Measurements from ENCODE around the gene OVOL2. TPM values are rescaled to one million over a fixed set of nuclear protein-coding genes. Genes with fewer than 3 reads are reported as not detected.

The OVOL2 gene
- total and polyA plus RNA-seq, 4 donors = 2.7 to 11.2 (median 7.2) TPM

DNA sequence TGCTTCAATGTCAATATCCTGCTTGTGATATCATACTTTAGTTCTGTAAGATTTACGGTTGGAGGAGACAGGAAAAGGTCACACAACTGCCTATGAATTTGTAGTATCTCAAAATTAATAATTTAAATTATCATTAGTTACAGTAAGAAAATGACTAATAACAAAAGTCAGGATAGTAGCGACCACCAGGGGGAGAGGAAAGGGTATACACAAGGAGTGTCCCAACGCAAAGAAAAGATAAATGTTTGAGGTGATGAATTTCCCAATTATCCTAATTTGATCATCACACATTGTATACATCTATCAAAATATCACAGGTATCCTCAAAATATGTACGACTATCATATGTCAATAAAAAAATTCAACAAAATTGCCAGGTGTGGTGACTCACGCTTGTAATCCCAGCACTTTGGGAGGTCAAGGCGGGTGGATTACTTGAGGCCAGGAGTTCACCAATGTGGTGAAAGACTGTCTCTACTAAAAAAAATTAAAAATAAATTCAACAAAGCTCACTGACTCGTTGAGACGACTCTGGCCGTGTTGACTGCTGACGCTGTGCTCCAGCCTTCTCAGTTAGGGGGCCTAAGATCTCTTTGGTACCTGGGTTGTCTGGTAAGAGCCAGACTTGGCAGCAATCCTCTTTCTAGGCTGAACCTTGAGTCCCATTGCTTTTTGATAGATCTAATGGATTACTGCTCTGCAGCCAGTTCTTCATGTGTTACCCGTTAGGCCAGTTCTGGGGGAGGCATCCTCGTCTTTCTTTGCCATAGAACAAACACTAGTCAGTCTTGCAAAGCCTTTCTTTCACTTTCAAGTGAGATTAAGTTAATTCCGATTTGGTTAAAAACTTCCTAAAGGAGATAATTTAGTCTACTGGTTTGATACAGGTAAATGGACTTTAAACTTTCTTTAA is 9.0 kb upstream of the OVOL2 start:
- Histone ChIP-seq H3K9me3 (ENCODE audit: control insufficient read depth in 4 of 4, insufficient read depth in 3 of 4, low read length in 3 of 4) (no peaks in the 10 kb centered on the region), H3K36me3 (ENCODE audit: control insufficient read depth in 4 of 4, insufficient read depth in 4 of 4, low read length in 4 of 4) (no peaks in the 10 kb centered on the region), H3K27ac (ENCODE audit: low read depth in 1 of 2, low read length in 1 of 2) (no peak overlapping the region), H3K27me3 (ENCODE audit: control insufficient read depth in 3 of 3, insufficient read depth in 3 of 3, low read length in 2 of 3) (peaks cover 0 to 6% (median 3%) of the 10 kb centered on the region in 3 donors), H3K4me3 (no peak overlapping the region), H3K4me1 (ENCODE audit: control insufficient read depth in 5 of 5, insufficient read depth in 5 of 5, low read length in 5 of 5) (no peaks in the 10 kb centered on the region), H3K9ac (ENCODE audit: insufficient read depth in 1 of 2, low read length in 2 of 2) (no peak overlapping the region)
- ATAC-seq (ENCODE audit: insufficient read depth, low FRiP score) (no peak), DNase-seq (peak in 1 of 3 donors; percentile 13)
- TF ChIP-seq, protein P1, sequence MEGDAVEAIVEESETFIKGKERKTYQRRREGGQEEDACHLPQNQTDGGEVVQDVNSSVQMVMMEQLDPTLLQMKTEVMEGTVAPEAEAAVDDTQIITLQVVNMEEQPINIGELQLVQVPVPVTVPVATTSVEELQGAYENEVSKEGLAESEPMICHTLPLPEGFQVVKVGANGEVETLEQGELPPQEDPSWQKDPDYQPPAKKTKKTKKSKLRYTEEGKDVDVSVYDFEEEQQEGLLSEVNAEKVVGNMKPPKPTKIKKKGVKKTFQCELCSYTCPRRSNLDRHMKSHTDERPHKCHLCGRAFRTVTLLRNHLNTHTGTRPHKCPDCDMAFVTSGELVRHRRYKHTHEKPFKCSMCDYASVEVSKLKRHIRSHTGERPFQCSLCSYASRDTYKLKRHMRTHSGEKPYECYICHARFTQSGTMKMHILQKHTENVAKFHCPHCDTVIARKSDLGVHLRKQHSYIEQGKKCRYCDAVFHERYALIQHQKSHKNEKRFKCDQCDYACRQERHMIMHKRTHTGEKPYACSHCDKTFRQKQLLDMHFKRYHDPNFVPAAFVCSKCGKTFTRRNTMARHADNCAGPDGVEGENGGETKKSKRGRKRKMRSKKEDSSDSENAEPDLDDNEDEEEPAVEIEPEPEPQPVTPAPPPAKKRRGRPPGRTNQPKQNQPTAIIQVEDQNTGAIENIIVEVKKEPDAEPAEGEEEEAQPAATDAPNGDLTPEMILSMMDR (IDR thresholded peaks at IDR 0.05; ENCODE audit: control extremely low read depth, extremely low read depth) = no peak
- WGBS, 2 donors = 75 to 82% methylated on average over 13 of the region's 13 CpGs

GRCh38 chr20:18063676-18064075 is 6.0 kb upstream of the OVOL2 start:
- no peak overlapping the region for H3K27ac ChIP-seq (ENCODE audit: low read depth in 1 of 2, low read length in 1 of 2)
- H3K36me3 ChIP-seq (ENCODE audit: control insufficient read depth in 4 of 4, insufficient read depth in 4 of 4, low read length in 4 of 4) = no peaks in the 10 kb centered on the region
- H3K27me3 ChIP-seq (ENCODE audit: control insufficient read depth in 3 of 3, insufficient read depth in 3 of 3, low read length in 2 of 3) = peaks cover 0 to 25% (median 20%) of the 10 kb centered on the region in 3 donors
- TF ChIP-seq, protein P1 (IDR thresholded peaks at IDR 0.05; ENCODE audit: control extremely low read depth, extremely low read depth) = no peak
- peaks cover 0 to 5% (median 0%) of the 10 kb centered on the region in 5 donors for H3K4me1 ChIP-seq (ENCODE audit: control insufficient read depth in 5 of 5, insufficient read depth in 5 of 5, low read length in 5 of 5)
- H3K4me3 ChIP-seq = no peak overlapping the region
- no peak for ATAC-seq (ENCODE audit: insufficient read depth, low FRiP score)
- DNase-seq = no peak
- H3K9ac ChIP-seq (ENCODE audit: insufficient read depth in 1 of 2, low read length in 2 of 2) = no peak overlapping the region
- H3K9me3 ChIP-seq (ENCODE audit: control insufficient read depth in 4 of 4, insufficient read depth in 3 of 4, low read length in 3 of 4) = no peaks in the 10 kb centered on the region
- WGBS, 2 donors = 94 to 95% methylated on average over 6 of the region's 6 CpGs

DNA sequence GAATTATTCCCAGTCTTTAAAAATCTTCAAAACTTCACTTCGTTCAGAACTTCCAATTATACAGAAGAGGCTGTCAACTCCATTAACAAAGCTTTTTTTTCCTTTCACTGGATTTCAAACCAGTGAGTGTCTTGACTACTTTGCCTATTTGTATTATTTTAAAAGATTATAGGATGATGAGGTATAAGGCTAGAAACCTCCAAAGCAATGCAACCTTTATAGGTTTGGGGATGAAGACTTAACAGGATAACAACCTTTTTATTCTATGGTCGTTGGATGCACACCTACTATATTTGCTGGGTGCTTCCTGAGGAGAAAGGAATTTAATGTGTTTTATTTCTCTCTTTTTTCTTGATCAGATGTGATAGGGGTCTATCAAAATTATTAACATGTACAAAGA is 1.9 kb upstream of the OVOL2 start:
- 28 to 34% methylated on average over 2 of the region's 2 CpGs for WGBS, 2 donors
- peaks cover 0 to 1% (median 0%) of the 10 kb centered on the region in 4 donors for H3K9me3 ChIP-seq (ENCODE audit: control insufficient read depth in 4 of 4, insufficient read depth in 3 of 4, low read length in 3 of 4)
- no peak overlapping the region for H3K4me3 ChIP-seq
- no peak overlapping the region for H3K27ac ChIP-seq (ENCODE audit: low read depth in 1 of 2, low read length in 1 of 2)
- DNase-seq (no peak), ATAC-seq (ENCODE audit: insufficient read depth, low FRiP score) (no peak)
- peaks cover 5 to 49% (median 48%) of the 10 kb centered on the region in 3 donors for H3K27me3 ChIP-seq (ENCODE audit: control insufficient read depth in 3 of 3, insufficient read depth in 3 of 3, low read length in 2 of 3)
- H3K4me1 ChIP-seq (ENCODE audit: control insufficient read depth in 5 of 5, insufficient read depth in 5 of 5, low read length in 5 of 5) = peaks cover 0 to 18% (median 10%) of the 10 kb centered on the region in 5 donors
- H3K9ac ChIP-seq (ENCODE audit: insufficient read depth in 1 of 2, low read length in 2 of 2) = no peak overlapping the region
- TF ChIP-seq, protein P1 (IDR thresholded peaks at IDR 0.05; ENCODE audit: control extremely low read depth, extremely low read depth) = no peak
- no peaks in the 10 kb centered on the region for H3K36me3 ChIP-seq (ENCODE audit: control insufficient read depth in 4 of 4, insufficient read depth in 4 of 4, low read length in 4 of 4)
